Measurements from ENCODE around the gene SIX3. TPM values are rescaled to one million over a fixed set of nuclear protein-coding genes. Genes with fewer than 3 reads are reported as not detected.

SIX3 gene
- total RNA-seq, 1 experiment from 2014 or later: 0.56 TPM

DNA sequence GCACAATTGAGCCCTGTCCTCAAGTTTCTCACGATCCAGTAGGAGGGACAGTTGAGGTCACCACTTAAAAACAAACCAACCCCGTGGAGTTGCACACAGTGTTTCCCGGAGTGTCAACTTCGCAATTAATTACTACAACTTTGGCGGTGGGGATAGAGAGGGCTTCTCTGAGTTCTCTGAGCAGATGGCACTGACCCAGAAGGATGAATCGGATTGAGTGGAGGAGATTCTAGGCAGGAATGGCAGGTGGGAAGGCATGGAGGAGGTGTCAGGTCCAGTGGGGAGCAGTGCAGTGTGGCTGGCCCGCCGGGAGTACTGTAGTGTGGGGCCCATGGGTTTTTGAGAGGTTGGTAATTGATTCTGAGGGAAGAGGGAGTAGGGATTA, 12.0 kb downstream of the SIX3 start:
- intact Hi-C loops (cut with micrococcal nuclease; ENCODE audit: unreplicated experiment): loop anchor here (5.0 to 10.0 kb wide), 2 partner anchors 706 to 1079 kb away; no protein-coding TSS in a partner anchor
- Histone ChIP-seq H3K4me1 (ENCODE audit: insufficient read depth, low read length, poor library complexity, severe bottlenecking) (no peaks in the 10 kb centered on the region), H3K9me3 (ENCODE audit: low read depth, low read length, poor library complexity, severe bottlenecking) (no peaks in the 10 kb centered on the region), H3K36me3 (ENCODE audit: insufficient read depth, low read length, poor library complexity, severe bottlenecking) (no peaks in the 10 kb centered on the region), H3K27ac (ENCODE audit: low read depth, low read length, poor library complexity, severe bottlenecking) (no peak overlapping the region), H3K4me3 (ENCODE audit: low read depth, low read length, poor library complexity, severe bottlenecking) (no peak overlapping the region), H3K27me3 (replicated peaks; ENCODE audit: insufficient read depth, low read depth, low read length, poor library complexity) (peaks cover 37% of the 10 kb centered on the region)
- POLR2A ChIA-PET (ENCODE audit: low non-redundant PET): no interaction called here
- no TSS peak for BruUV-seq (replicated peaks)
- TF ChIP-seq CTCF (conservative IDR thresholded peaks at IDR 0.05; ENCODE audit: low read depth, low read length) (no peak), EZH2 (IDR thresholded peaks at IDR 0.05; ENCODE audit: borderline replicate concordance, low read depth, low read length, poor library complexity, severe bottlenecking) (no peak)
- DNase-seq (ENCODE audit: low spot score): no peak
- CTCF ChIA-PET: no interaction called here

DNA sequence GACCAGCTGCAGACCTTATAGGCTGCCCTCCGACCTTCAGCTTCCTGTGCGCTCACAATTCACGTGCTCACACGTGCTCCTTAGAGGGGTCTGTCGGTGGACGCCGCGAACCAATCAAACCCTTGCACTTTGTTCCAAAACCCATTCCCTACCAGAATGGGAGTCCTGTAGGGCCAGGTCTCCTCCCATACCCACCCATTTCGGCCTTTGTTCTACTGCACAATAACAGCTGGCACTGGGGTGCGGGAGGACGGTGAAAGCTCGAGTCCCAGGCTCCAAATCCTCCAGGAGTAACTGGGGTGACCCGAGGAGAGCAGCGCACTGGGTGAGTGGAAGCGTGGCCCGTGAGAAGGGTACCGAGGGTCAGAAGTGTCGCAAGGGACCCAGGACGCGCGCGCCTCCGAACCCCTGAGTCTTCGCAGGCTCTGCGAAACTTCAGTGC, 13.0 kb downstream of the SIX3 start:
- H3K27ac ChIP-seq (ENCODE audit: low read depth, low read length, poor library complexity, severe bottlenecking): no peak overlapping the region
- H3K27me3 ChIP-seq (replicated peaks; ENCODE audit: insufficient read depth, low read depth, low read length, poor library complexity): peaks cover 37% of the 10 kb centered on the region
- intact Hi-C loops (cut with micrococcal nuclease; ENCODE audit: unreplicated experiment): loop anchor here (5.0 to 10.0 kb wide), 2 partner anchors 707 to 1080 kb away; no protein-coding TSS in a partner anchor
- H3K4me3 ChIP-seq (ENCODE audit: low read depth, low read length, poor library complexity, severe bottlenecking): peak overlapping the region; percentile 33
- no peaks in the 10 kb centered on the region for H3K4me1 ChIP-seq (ENCODE audit: insufficient read depth, low read length, poor library complexity, severe bottlenecking)
- no peaks in the 10 kb centered on the region for H3K9me3 ChIP-seq (ENCODE audit: low read depth, low read length, poor library complexity, severe bottlenecking)
- CTCF ChIA-PET: interaction anchor here (1.4 to 3.4 kb wide), 4 partner anchors 27 to 911 kb away, joined by 3 to 29 read pairs (median 14); no protein-coding TSS in a partner anchor
- BruUV-seq (replicated peaks): no TSS peak
- no peaks in the 10 kb centered on the region for H3K36me3 ChIP-seq (ENCODE audit: insufficient read depth, low read length, poor library complexity, severe bottlenecking)
- POLR2A ChIA-PET (ENCODE audit: low non-redundant PET): no interaction called here
- TF ChIP-seq CTCF (conservative IDR thresholded peaks at IDR 0.05; ENCODE audit: low read depth, low read length) (no peak), EZH2 (IDR thresholded peaks at IDR 0.05; ENCODE audit: borderline replicate concordance, low read depth, low read length, poor library complexity, severe bottlenecking) (no peak)
- DNase-seq (ENCODE audit: low spot score): no peak

DNA sequence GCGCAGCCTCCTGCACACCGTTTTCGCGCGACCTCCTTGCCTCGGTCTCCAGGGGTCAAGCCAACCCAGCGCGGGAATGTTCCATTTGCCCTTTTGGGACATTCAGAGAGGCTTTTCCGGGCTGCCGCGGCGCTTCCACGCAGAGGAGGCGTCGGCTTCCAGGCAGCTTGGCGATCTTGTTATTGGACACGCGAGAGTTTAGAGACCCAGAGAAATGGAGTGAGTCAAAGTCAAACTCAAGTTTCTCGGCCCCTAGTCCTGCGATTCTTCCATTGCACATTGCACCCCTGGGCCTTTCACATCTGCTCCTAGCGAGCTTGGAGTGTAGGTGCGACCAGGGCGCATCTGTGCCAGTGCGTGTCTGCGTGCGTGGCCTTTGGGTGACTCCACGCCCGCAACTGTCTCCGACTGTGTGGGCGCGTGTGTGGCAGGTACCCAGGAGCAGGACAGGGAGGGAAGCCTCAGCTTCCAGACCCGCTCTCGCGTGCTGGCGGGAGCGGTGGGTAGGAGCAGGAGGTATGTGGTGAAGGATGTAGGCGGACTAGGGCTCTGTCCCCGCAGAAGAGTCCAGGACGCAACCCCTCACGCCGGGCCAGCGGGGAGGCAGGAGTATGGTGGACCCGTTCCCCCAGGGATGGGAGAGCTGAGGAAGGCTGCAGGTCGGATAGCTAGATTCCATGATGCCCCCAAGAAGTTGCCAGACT, 13.5 kb downstream of the SIX3 start:
- H3K36me3 ChIP-seq (ENCODE audit: insufficient read depth, low read length, poor library complexity, severe bottlenecking): no peaks in the 10 kb centered on the region
- H3K4me1 ChIP-seq (ENCODE audit: insufficient read depth, low read length, poor library complexity, severe bottlenecking): no peaks in the 10 kb centered on the region
- intact Hi-C loops (cut with micrococcal nuclease; ENCODE audit: unreplicated experiment): loop anchor here (5.0 to 10.0 kb wide), 4 partner anchors 563 to 1080 kb away; no protein-coding TSS in a partner anchor
- POLR2A ChIA-PET (ENCODE audit: low non-redundant PET): no interaction called here
- no peak for DNase-seq (ENCODE audit: low spot score)
- H3K27me3 ChIP-seq (replicated peaks; ENCODE audit: insufficient read depth, low read depth, low read length, poor library complexity): peaks cover 37% of the 10 kb centered on the region
- TF ChIP-seq EZH2 (IDR thresholded peaks at IDR 0.05; ENCODE audit: borderline replicate concordance, low read depth, low read length, poor library complexity, severe bottlenecking) (peak; percentile 74), CTCF (conservative IDR thresholded peaks at IDR 0.05; ENCODE audit: low read depth, low read length) (no peak)
- BruUV-seq (replicated peaks): no TSS peak
- no peak overlapping the region for H3K27ac ChIP-seq (ENCODE audit: low read depth, low read length, poor library complexity, severe bottlenecking)
- no peaks in the 10 kb centered on the region for H3K9me3 ChIP-seq (ENCODE audit: low read depth, low read length, poor library complexity, severe bottlenecking)
- H3K4me3 ChIP-seq (ENCODE audit: low read depth, low read length, poor library complexity, severe bottlenecking): peak overlapping the region; percentile 33
- CTCF ChIA-PET: interaction anchor here (0.6 to 3.4 kb wide), 6 partner anchors 22 to 911 kb away, joined by 3 to 29 read pairs (median 6); no protein-coding TSS in a partner anchor

Data from A673 (cell line).